ENCODE data around the gene CALN1.
"Not testable (repeated sequence)": the region's sequence is repeated elsewhere in the genome, so short reads cannot be mapped to it uniquely, and the experiment has no call there.

CALN1 gene

DNA sequence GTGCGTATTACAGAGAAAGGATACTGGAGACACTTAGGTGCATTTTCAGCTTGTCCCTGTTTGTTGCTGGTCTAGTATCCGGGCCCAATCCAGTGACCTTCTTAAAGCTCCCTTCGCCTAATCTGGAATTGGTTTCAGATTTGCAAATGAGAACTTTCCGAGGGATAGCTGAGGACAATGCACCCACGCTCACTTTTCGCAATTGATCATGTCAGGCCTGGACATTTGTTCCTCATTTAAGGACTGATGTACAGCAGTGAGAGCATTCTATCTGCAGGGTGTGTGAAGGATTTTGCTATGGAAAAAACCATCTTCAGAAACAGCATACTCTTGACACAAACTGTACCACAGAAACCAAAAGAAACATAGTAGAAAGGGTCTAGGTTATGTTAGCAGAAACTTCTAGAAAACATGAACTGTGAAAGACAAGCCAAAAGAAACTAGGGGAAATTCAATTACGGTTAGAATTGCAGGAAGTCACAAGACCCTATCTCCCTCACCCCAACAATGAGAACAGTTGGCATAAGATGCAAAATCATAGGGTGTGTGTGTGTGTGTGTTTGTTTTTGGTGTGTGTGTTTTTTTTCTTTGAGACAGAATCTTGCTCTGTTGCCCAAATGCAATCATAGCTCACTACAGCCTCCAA lies 331.1 kb downstream of the CALN1 start:
- no peak for DNase-seq

DNA sequence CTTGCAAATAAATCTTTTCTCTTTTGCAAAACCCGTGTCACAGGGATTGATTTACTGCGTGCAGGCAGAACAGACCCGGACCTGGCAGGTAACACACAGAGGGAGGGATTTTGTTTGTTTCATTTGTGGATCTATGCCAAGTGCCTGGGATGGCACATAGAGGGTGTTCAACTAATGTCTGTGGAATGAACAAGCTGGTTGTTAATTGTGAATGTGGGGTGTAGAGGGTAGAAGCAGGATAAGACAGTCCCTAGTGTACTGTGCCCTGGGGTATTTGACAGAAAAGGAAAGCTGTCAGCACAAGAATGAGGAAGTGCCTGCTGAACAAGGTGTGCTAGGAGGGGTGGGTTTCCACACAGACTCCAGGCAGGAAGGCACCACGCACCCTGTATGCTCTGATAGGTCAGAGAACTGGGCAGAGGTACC lies 331.8 kb downstream of the CALN1 start:
- no peak for DNase-seq

DNA sequence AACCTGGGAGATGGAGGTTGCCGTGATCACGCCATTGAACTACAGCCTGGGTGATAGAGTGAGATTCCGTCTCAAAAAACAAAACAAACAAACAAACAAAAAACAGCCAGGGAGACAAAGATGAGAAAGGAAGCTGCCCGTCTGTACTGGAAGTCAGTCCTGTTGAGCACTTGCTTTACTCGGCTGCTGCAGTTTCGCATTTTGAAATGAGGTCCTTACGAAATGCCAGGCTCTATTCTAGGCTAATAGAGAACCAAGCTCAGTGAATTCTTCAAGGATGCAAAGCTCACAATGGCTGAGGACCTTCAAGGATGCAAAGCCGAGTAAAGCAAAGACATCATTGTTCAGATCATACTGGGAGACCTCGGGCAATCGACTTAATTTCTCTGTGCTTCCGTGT lies 333.3 kb downstream of the CALN1 start:
- DNase-seq, result no peak

DNA sequence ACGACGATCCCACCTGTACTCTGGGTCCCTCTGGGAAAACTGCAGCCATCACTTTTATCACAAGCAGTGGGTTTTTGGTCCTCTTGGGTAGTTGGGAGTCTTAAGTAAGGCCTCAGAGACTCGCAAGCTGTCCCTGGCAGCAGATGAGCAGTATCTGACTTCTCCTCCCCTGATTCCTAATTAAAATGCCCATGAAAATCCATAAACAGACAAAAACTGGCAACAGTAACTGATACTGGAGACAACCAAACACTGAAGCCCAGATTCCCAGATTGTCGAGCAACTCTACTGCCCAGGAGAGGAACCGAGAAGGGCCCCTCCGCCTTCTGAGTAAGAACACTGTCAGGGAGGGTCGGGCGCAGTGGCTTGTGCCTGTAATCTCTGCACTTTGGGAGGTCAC lies 333.8 kb downstream of the CALN1 start:
- DNase-seq, result no peak

DNA sequence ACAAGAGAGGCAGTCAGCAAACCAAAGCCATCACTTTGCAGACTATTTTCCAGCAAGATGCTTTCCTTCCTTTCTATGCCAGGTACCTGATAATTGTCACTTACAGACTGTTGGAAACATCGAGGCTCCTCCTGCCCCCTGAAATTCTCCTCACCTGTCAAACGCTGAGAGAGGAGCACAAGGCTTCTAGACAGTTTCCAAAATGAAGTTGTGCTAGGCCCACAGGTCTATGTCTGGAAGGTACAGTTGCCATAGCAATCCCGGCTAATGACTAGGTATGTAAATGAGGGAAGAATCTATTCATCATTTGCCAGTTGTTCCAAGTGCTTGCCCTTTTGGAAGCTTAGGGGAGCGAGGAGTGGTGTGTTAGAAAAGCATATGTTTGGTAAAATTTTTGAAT lies 334.4 kb downstream of the CALN1 start:
- no peak for DNase-seq

DNA sequence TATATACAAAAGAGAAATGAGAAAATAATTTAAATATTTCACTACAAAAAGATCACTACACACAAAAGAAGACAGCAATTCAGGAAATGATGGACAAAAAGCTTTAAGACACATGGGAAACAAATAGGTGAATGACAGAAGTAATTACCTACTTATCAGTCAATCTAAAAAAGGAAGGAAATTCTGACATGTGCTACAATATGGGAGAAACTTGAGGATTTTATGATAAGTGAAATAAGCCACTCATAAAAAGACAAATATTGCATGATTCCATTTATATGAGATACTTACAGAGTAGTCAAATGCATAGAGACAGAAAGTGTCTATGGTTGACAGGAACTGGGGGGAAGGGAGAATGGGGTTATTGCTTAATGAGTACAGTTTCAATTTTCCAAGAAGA lies 339.2 kb downstream of the CALN1 start:
- no peak for DNase-seq

DNA sequence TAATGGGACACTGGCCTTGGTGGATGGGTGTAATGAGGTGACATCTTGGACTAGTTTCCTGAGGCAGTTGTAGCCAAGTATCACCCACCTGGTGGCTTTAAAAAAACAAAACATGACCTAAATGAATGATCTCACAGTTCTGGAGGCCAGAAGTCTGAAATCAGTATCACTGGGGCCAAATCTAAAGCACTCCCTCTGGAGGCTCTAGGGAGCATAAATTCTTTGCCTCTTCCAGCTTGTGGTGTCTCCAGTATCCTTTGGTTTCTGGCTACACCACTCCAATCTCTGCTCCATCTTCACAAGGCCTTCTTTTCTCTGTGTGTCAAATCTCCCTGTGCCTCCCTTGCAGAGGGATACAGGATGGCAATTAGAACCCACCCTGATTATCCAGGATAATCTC lies 342.9 kb downstream of the CALN1 start:
- no peak for DNase-seq

DNA sequence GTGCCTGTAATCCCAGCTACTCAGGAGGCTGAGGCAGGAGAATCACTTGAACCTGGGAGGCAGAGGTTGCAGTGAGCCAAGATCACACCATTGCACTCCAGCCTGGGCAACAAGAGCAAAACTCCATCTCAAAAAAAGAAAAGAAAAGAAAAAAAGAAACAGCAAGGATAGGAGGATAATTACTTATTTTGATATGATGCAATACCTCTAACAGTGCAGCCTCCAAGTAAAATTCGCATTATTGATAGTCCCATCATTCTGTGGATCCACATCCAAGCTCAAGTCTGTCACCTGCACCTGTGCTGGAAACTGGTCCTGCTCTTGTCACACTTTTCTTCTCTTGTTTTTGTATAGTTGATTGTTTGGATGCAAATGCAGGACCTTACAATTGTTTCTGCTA lies 346.4 kb downstream of the CALN1 start:
- DNase-seq, result not testable (repeated sequence)

DNA sequence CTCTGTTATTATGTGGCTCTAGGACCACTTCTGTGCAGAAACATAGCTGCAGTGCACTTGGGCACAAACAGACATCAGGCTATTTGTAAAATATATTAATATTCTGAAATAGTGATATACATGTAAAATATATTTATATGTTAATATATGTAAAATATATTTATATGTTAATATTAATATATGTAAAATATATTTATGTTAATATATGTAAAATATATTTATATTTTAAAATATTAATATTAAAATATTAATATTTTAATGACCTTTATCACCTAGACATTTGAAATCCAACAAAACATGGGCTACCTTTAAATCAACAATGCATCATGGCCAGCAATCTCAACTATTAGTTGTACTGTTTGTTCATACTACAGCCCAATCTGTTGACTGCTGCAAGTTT lies 347.2 kb downstream of the CALN1 start:
- no peak for DNase-seq

DNA sequence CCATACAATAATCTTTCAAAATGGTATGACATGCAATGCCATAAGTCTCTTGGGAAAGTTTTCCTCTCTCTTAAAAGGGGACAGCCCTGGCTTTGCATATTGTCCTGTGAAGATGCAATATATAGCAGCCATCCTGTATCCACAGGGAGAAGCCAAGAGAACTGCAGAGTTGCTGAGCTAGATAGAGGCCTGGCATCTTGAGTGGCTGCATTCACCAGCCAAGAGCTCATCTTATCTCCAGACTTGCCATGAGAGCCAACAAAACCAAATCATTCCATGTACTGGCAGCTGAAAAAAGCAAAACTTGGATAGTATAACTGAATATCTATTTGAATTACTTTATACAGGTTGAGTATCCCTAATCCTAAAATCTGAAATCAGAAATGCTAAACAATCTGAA lies 348.8 kb downstream of the CALN1 start:
- no peak for DNase-seq

DNA sequence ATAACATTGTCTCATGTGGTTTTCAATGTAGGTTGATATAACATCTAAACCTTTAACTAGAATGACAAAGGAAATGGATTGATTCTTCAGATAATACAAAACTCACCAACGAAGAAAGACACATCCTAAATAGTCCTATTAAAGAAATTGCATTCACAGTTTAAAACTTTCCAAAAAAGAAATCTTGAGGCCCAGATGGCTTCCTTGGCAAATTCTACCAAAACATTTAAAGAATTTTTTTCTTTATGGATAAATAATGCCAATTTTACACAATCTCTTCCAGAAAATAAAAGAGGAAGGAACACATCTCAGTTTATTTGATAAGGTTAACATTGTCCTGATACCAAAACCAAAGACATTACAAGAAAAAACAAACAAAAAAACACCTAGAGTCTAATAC lies 349.5 kb downstream of the CALN1 start:
- DNase-seq, result no peak

DNA sequence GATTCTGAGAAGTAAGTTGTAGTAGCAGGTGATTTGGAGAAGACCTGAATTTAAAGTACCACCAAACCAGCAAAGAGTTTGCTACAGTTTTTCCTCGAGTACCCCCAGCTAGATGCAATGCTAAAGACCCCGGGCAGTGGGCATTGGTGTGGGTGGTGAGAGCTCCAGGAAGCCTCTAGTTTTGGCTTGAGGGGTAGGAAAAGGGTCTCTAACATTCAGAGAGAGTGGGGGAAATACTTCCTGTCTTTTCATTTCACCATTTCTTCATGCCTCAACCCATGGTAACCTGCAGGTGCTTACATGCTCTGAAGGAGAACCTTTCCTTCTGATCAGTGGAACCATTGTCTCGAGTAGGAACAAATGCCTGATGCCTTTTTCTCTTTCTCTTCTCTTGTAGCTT lies 352.2 kb downstream of the CALN1 start:
- no peak for DNase-seq

DNA sequence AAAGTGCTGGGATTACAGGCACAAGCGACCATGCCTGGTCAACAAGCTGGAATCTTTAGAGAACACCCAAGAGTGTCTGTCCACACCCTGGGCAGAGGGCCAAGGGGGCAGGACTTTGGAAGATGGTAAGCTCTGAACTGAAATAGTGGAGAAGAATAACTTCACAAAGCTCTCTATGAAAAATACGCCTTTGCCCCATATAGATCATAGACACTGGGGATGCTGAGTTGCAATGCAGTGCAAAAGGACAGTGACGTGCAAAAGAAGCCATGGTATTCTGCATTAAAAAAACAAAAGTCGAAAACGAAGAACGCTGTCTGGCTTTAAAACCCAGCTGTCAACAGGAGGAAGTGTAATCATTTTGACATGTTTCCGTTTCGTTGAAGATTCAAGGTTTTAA lies 353.6 kb downstream of the CALN1 start:
- DNase-seq, result no peak

DNA sequence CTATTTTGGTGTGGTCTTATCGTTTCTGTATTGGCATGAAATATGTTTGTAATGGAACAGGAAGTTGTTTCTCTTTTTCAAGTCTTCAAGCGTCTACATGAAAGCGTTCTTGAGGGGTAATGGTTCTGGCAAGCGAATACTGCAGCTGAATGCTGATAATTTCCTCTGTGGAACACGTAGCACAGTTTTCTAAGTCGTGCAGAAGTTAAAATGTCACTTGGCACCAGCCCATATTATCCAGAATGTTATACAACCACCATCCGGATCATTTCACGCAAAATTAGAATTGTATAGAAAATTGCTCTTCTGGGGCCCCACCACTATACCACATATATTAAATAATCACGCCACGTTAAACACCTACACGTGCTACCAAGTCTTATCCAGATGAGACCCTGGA lies 354.3 kb downstream of the CALN1 start:
- DNase-seq, result no peak

DNA sequence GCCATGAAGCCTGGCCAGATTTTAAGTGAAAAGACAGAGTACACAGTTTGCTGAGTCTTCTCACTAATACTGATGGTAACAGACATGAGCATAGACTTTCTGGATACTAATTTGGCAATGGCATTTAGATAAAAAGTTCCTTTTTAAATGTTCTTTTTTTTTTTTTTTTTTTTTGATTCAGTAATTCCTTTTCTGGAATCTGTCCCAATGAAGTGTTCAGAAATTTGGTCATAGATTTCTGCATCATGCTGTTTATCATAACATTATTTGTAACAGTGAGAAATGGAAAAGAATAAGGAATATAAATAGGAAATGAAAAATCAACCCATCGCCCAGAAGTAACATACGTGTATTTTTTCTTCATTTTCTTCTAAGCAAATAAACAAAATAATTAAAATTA lies 354.9 kb downstream of the CALN1 start:
- no peak for DNase-seq

DNA sequence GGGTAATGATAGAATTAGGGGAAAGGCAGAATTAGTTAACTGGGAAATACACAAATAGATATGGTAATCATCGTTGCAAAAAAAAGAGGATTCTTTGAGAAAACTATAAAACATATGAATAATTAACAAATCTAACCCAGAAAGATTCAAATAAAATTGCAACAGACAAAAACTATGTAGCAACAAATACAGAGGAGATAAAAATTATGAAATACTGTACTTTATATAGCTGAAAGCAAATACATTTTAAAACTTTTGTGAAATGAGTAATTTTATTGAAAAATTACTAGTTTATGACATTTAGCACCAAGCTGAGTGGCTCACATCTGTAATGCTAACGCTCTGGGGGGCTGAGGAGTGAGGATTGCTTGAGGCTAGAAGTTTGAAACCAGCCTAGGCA lies 356.7 kb downstream of the CALN1 start:
- DNase-seq, result no peak

DNA sequence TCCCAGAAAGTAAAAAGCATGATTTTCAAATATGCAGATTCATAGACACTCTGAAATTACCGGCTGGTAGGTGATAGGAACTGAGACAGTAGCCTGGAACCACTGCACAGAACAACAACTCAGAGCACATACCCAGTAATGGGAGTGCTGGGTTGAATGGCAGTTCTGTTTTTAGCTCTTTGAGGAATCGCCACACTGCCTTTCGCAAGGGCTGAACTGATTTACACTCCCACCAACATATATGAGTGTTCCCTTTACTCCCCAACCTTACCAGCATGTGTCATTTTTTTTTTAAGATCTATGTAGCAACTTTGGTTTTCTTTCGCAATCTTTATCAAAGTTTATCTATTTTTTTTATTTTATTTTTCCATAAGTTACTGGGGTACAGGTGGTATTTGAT lies 358.8 kb downstream of the CALN1 start:
- no peak for DNase-seq

DNA sequence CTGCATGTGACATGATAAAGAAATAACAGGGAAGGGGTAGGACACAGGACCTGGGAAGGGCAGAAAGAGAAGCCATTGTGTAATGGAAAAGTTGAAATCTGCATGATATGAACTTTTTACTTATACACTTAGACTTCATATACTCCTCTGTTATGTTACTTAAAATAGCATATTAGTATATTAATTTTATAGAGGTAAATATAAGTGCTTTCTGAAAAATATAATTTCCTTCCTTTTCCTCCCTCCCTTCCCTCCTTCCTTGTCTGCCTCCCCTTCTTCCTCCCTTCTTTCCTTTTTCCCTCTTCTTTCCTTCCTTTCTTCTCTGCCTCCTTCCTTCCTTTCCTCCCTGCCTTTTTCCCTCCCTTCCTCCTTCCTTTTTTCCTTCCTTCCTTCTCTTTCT lies 363.7 kb downstream of the CALN1 start:
- no peak for DNase-seq

DNA sequence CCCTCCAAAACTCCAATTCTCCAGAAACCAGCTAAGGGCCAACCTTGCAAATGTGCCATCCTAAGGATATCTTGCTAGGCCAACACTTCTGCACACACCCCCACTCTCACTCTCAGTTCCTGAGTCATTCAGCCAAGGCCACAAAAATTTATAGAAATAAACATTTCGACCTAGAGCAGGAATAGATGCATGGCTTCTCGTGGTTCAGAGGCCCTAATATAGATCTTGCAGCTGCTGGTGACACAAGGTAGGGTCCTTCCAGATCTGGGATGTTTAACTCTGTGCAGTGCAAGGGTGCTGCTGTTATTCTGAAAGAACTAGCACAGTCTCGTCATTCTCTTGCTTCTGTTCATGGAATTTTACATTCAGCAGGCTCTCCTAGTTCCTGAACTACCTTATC lies 369.3 kb downstream of the CALN1 start:
- DNase-seq, result no peak

DNA sequence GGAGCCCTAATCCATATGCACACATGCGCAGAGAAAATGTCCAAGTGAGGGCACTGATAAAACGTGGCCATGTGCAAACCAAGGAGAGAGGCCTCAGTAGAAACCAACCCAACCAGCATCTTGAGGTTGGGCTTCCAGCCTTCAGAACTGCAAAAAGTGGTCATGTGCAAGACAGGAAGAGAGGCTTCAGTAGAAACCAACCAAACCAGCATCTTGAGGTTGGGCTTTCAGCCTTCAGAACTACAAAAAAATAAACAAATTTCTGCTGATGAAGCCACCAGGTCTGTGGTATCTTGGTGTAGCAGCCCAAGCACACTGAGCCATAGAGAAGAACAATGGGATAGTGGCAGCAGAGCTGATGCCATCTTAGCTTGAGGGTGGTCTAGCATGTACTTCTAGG lies 371.5 kb downstream of the CALN1 start:
- no peak for DNase-seq

DNA sequence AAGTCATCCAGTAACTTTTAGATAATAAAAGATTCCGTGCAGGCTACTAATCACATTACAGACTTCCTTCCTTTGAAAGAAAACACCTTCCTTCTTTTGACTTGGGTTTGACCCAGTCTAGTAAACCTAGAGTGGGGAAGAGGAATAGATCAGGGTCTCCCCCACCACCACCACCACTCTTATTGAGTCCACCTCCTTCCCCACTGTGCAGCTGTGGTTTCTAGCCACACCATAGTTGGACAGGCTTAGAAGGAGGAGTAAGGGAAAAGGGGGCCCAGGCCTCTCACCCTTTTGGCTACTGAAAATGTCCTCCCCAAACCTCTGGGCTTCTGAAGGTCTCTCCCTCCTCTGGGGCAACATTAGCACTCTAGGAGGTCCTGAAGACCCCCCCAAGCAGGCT lies 372.7 kb downstream of the CALN1 start:
- DNase-seq, result no peak

DNA sequence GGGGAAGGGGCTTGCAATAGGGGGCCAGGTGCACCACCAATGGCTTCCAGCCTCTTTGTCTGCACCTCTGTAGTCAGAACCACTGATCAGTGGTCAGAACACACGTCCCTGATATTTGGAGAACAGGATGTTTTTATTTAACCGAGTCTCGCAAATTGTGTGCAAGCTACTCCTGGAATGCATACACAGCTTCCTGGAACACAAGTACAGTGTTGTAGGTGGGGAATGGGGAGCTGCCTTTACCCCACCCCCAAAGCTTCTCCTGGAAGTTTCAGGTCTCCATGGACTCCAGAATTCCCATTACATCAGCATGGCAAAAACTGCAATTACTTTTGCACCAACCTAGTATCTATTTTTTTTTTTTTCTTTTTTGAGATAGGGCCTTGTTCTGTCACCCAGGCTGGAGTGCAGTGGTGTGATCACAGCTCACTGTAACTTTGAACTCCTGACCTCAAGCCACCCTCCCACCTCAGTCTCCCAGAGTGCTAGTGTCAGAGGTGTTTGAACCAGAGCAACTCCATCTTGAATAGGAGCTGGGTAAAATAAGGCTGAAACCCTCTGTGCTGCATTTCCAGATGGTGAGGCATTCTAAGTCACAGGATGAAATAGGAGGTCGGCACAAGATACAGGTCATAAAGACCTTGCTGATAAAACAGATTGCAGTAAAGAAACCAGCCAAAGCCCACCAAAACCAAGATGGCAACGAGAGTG lies 374.0 kb downstream of the CALN1 start:
- DNase-seq, result no peak

DNA sequence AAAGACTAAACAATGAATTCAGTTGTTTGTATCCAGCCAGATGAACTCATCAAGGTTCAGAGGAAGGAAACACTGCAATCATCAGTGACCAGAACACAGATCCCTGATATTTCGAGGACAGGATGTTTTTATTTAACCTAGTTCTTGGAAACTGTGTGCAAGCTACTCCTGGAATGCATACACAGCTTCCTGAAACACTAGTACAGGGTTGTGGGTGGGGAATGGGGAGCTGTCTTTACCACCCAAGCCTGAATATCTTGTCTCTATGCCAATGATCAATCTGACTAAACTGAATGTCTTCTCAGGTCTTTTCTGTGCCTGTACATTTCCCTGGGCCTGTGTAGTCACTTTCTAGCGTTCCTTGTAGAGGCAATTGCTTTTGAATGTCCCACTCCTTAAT lies 374.6 kb downstream of the CALN1 start:
- DNase-seq, result no peak

DNA sequence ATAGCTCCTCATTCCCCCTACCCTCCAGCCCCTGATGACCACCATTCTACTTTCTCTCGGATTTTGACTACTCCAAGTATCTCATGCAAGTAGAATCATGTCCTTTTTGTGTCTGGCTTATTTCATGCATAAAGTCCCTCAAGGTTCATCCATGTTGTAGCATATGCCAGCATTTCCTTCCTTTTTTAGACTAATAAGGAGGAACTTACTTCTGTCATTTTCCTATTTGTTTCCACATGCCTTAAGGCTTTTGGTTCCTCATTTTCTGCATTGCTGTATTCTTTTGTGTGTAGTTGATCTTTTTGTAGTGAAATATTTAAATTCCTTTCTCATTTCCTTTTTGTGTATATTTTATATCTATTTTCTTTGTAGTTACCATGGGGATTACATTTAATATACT lies 376.9 kb downstream of the CALN1 start:
- DNase-seq, result no peak

DNA sequence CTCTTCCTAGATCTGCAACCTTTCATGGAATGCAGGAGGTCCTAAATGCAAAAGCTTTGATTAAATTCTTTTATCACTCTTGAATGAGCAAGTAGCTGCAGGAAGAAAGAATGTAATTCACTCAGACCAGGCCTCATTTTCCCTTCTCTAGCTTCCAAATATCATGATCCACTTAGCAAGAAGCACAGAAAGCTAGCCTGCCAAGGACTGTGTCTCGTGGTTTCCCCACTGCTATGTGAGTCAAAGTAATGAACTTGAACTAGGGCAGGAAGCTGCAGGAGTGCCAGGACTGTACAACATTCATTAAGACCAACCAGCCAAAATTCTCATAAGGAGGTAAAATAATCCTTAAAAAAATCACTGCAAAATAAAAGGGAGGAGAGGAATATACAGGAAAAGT lies 379.2 kb downstream of the CALN1 start:
- DNase-seq, result no peak

Data from NK-92 treated with Interleukin-12 subunit alpha and Interleukin-12 subunit beta, amount 100 ng/mL, for 24 hours (cell line).